Activated CD8-positive, alpha-beta T cell treated with anti-CD3 and anti-CD28 coated beads, Interleukin-2, amount 10 ng/mL, durations not matched to agents 7 days and 5 days (primary cell): Measurements from ENCODE around the gene BAIAP2. TPM values are rescaled to one million over a fixed set of nuclear protein-coding genes. Genes with fewer than 3 reads are reported as not detected.
"Not testable (repeated sequence)": the region's sequence is repeated elsewhere in the genome, so short reads cannot be mapped to it uniquely, and the experiment has no call there.

Source experiments
- ATAC-seq: fragments of 150-1000 bp; cut with Tn5 transposase; one replicate; pipeline ENCODE4 v1.10.0; 2021; ENCODE audit warnings: moderate library complexity
- CTCF ChIA-PET: fragments of 350-600 bp; sonication (Branson Sonifier 250); formaldehyde crosslinking; loops from one replicate; lab custom pipeline; 2021; ENCODE audit warnings: antibody characterized with exemption; lab: Charles Lee
- POLR2A ChIA-PET: fragments of 350-600 bp; sonication (Branson Sonifier 250); formaldehyde crosslinking; loops from one replicate; lab custom pipeline; 2021; ENCODE audit warnings: antibody characterized with exemption; lab: Charles Lee
- DNase-seq: peaks from one replicate; pipeline ENCODE4 v3.0.0-alpha.2; 2020
- H3K27ac Mint-ChIP-seq: one replicate; pipeline ENCODE4 v1.8.0; 2021; ENCODE audit warnings: mild to moderate bottlenecking, mixed read lengths
- H3K27me3 Mint-ChIP-seq: one replicate; pipeline ENCODE4 v1.8.0; 2021; ENCODE audit warnings: low read depth, mixed read lengths
- H3K36me3 Mint-ChIP-seq: one replicate; pipeline ENCODE4 v1.8.0; 2021; ENCODE audit warnings: low read depth, mixed read lengths
- H3K4me1 Mint-ChIP-seq: one replicate; pipeline ENCODE4 v1.8.0; 2021; ENCODE audit warnings: low read depth, mixed read lengths
- H3K4me3 Mint-ChIP-seq: one replicate; pipeline ENCODE4 v1.8.0; 2021; ENCODE audit warnings: mild to moderate bottlenecking, mixed read lengths
- H3K9me3 Mint-ChIP-seq: one replicate; pipeline ENCODE4 v1.8.0; 2022; ENCODE audit warnings: mixed read lengths; ENCODE audit not compliant: insufficient read depth
- total RNA-seq, 2 experiments: library from RNA; stranded (reverse); gene quantifications; one replicate each; pipeline ENCODE4 v1.2.3, GENCODE V29; 2021

The BAIAP2 gene
- total RNA-seq, 2 experiments from 2014 or later: 5.0 to 5.8 TPM

DNA sequence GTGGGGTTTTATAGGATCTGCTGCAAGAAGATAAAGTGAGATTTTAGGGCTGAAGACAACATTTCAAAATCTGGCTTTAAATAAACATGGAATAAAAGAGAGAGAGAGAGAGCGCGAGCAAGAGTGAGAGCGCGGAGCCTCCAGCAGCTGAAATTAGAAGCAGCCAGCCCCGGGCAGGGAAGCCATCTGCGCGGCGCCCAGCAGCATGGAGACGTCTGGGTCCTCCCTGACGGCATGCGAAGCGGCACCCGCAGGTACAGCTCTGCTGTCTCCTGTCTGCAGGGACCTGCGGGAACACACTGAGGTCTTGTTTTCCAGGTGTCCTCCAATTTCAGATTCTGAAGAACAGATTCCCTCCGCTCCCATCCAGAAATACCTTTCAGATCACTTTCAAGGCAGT is 7.9 kb upstream of the BAIAP2 start:
- Mint-ChIP-seq H3K27ac (no peak overlapping the region), H3K4me3 (no peak overlapping the region), H3K36me3 (no peaks in the 10 kb centered on the region), H3K4me1 (peaks cover 12% of the 10 kb centered on the region), H3K27me3 (peaks cover 12% of the 10 kb centered on the region), H3K9me3 (peaks cover 4% of the 10 kb centered on the region)
- CTCF ChIA-PET: no interaction called here
- ATAC-seq: no peak
- no peak for DNase-seq
- POLR2A ChIA-PET: no interaction called here

GRCh38 chr17:81027591-81028505 is 7.1 kb upstream of the BAIAP2 start:
- POLR2A ChIA-PET: no interaction called here
- no peak for DNase-seq

DNA sequence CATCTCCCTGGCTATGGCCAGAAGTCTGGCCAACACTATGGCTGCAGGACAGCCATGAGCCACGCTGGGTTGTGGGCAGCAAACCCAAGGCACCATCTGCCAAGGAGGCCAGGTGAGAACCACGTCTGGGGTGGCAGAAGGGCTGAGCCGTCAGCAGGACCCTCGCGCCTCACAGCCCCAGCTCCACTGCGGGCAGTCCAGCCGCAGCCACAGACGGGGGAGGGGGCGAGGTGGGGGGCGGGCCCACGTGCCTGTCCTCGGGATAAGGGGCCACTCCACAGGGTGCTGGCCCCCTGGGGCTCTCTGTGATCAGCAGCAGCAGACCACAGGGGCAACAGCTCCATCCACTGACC is 6.5 kb upstream of the BAIAP2 start:
- Mint-ChIP-seq H3K27ac (no peak overlapping the region), H3K4me3 (no peak overlapping the region), H3K27me3 (peaks cover 22% of the 10 kb centered on the region), H3K4me1 (peaks cover 5% of the 10 kb centered on the region), H3K36me3 (no peaks in the 10 kb centered on the region), H3K9me3 (peaks cover 4% of the 10 kb centered on the region)
- DNase-seq: no peak
- ChIA-PET CTCF (no interaction called here), POLR2A (no interaction called here)
- no peak for ATAC-seq

More at GRCh38 chr17:81027591-81028505, 7.1 kb upstream of the BAIAP2 start:
- Mint-ChIP-seq H3K4me1 (peaks cover 8% of the 10 kb centered on the region), H3K9me3 (peaks cover 4% of the 10 kb centered on the region), H3K36me3 (no peaks in the 10 kb centered on the region), H3K4me3 (no peak overlapping the region), H3K27ac (no peak overlapping the region), H3K27me3 (peaks cover 16% of the 10 kb centered on the region)
- CTCF ChIA-PET: no interaction called here
- no peak for ATAC-seq

GRCh38 chr17:81029859-81030258 is 5.1 kb upstream of the BAIAP2 start:
- ATAC-seq (no peak), DNase-seq (no peak)
- Mint-ChIP-seq H3K4me1 (peaks cover 6% of the 10 kb centered on the region), H3K27me3 (peaks cover 27% of the 10 kb centered on the region), H3K9me3 (peaks cover 4% of the 10 kb centered on the region), H3K27ac (no peak overlapping the region), H3K4me3 (no peak overlapping the region), H3K36me3 (no peaks in the 10 kb centered on the region)
- CTCF ChIA-PET: no interaction called here
- POLR2A ChIA-PET: no interaction called here

GRCh38 chr17:81030312-81030711 is 4.6 kb upstream of the BAIAP2 start:
- H3K4me1 Mint-ChIP-seq, H3K4me3 Mint-ChIP-seq, H3K9me3 Mint-ChIP-seq, ATAC-seq, POLR2A ChIA-PET, CTCF ChIA-PET, DNase-seq, H3K36me3 Mint-ChIP-seq, H3K27ac Mint-ChIP-seq: not testable (repeated sequence)
- H3K27me3 Mint-ChIP-seq: peaks cover 26% of the 10 kb centered on the region

GRCh38 chr17:81030741-81031565 is 4.0 kb upstream of the BAIAP2 start:
- no peak for DNase-seq
- Mint-ChIP-seq H3K27me3 (peaks cover 30% of the 10 kb centered on the region), H3K4me1 (peaks cover 9% of the 10 kb centered on the region), H3K27ac (no peak overlapping the region), H3K36me3 (no peaks in the 10 kb centered on the region), H3K4me3 (no peak overlapping the region), H3K9me3 (peaks cover 4% of the 10 kb centered on the region)
- ATAC-seq: no peak
- ChIA-PET POLR2A (no interaction called here), CTCF (no interaction called here)

GRCh38 chr17:81031566-81032550 is 3.1 kb upstream of the BAIAP2 start:
- Mint-ChIP-seq H3K27me3 (peaks cover 38% of the 10 kb centered on the region), H3K27ac (no peak overlapping the region), H3K36me3 (no peaks in the 10 kb centered on the region), H3K9me3 (peaks cover 4% of the 10 kb centered on the region), H3K4me3 (no peak overlapping the region), H3K4me1 (peaks cover 13% of the 10 kb centered on the region)
- DNase-seq (no peak), ATAC-seq (no peak)
- ChIA-PET CTCF (interaction anchor here (2.6 kb wide), 1 partner anchor 8 kb away, joined by 15 read pairs; no protein-coding TSS in a partner anchor), POLR2A (no interaction called here)

GRCh38 chr17:81032641-81033480 is 2.1 kb upstream of the BAIAP2 start:
- DNase-seq: no peak
- POLR2A ChIA-PET: no interaction called here
- H3K4me3 Mint-ChIP-seq: no peak overlapping the region

GRCh38 chr17:81033535-81034167 is 1.3 kb upstream of the BAIAP2 start:
- POLR2A ChIA-PET: no interaction called here

More at GRCh38 chr17:81032641-81033480, 2.1 kb upstream of the BAIAP2 start:
- H3K27ac Mint-ChIP-seq: no peak overlapping the region
- peaks cover 13% of the 10 kb centered on the region for H3K4me1 Mint-ChIP-seq
- no peaks in the 10 kb centered on the region for H3K36me3 Mint-ChIP-seq
- no peaks in the 10 kb centered on the region for H3K9me3 Mint-ChIP-seq
- ATAC-seq: no peak
- CTCF ChIA-PET: interaction anchor here (1.2 to 2.6 kb wide), 2 partner anchors 9 to 65 kb away, joined by 3 to 15 read pairs; no protein-coding TSS in a partner anchor
- H3K27me3 Mint-ChIP-seq: peaks cover 43% of the 10 kb centered on the region

DNA sequence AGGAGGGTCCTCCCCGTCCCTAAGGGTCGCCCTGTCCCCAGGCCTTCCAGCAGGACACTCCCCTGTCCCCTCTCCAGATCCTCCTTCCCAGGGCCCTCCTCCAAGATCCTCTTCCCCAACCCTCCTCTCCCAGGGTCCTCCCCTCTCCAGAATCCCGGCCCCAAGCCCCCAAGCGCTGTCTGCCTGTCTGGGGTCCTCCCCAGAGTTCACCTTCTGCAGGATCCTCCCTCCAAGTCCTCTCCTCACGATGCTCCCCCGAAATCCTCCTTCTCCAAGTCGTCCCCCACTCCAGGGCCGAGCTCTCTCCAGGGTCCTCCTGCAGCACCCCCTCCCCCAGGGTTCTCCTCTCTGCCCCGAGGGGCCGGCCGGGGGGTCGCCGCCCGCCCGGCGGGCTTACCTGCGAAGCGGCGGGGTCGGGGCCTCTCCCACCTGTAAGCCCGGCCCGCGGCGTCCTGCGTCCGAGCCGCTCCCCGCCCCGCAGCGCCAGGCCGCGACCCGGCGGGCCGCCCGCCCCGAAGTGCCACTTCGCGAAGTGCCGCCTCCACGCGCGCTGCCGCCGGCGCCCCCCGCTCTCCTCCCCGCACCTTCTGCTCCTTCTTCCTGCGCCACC is 678 bp upstream of the BAIAP2 start:
- Mint-ChIP-seq H3K9me3 (no peaks in the 10 kb centered on the region), H3K4me1 (peaks cover 13% of the 10 kb centered on the region), H3K4me3 (peak overlapping the region; percentile 67), H3K27me3 (peaks cover 39% of the 10 kb centered on the region), H3K36me3 (no peaks in the 10 kb centered on the region), H3K27ac (no peak overlapping the region)
- no peak for DNase-seq
- ChIA-PET CTCF (interaction anchor here (1.2 to 2.6 kb wide), 2 partner anchors 11 to 64 kb away, joined by 3 to 15 read pairs; no protein-coding TSS in a partner anchor), POLR2A (no interaction called here)
- peak; percentile 34 for ATAC-seq

More at GRCh38 chr17:81033535-81034167, 1.3 kb upstream of the BAIAP2 start:
- ATAC-seq: no peak
- Mint-ChIP-seq H3K36me3 (no peaks in the 10 kb centered on the region), H3K4me3 (peak overlapping the region; percentile 67), H3K9me3 (no peaks in the 10 kb centered on the region), H3K27me3 (peaks cover 43% of the 10 kb centered on the region), H3K27ac (no peak overlapping the region), H3K4me1 (peaks cover 13% of the 10 kb centered on the region)
- CTCF ChIA-PET: interaction anchor here (1.2 to 2.6 kb wide), 2 partner anchors 10 to 65 kb away, joined by 3 to 15 read pairs; no protein-coding TSS in a partner anchor
- no peak for DNase-seq
